Uterus (tissue), 4 donors: ENCODE results near the gene LCP2. TPM values are rescaled to one million over a fixed set of nuclear protein-coding genes. Genes with fewer than 3 reads are reported as not detected.

Experiments
- DNase-seq, 2 donors: peaks; one replicate each; pipeline ENCODE4 v3.0.0-alpha.2; 2019 to 2020
- H3K27ac ChIP-seq, 2 donors: fragments of 200-600 bp; sonication (generic); 1 replicate in 1 of 2; 2 replicates in 1 of 2; pipeline ENCODE4 v1.5.1; 2016 to 2018
- H3K27me3 ChIP-seq, 2 donors: fragments of 200-600 bp; sonication (generic); one replicate each; pipeline ENCODE4 v1.5.1; 2018 to 2019; ENCODE audit warnings: control low read depth in 1 of 2
- H3K36me3 ChIP-seq, 2 donors: fragments of 200-600 bp; sonication (generic); one replicate each; pipeline ENCODE4 v1.5.1; 2019; ENCODE audit warnings: control low read depth in 1 of 2
- H3K4me1 ChIP-seq, 2 donors: fragments of 200-600 bp; sonication (generic); one replicate each; pipeline ENCODE4 v1.5.1; 2018 to 2019; ENCODE audit warnings: control low read depth in 1 of 2
- H3K4me3 ChIP-seq, 2 donors: fragments of 200-600 bp; sonication (generic); 1 replicate in 1 of 2; 2 replicates in 1 of 2; pipeline ENCODE4 v1.5.1; 2018 to 2019; ENCODE audit warnings: mild to moderate bottlenecking in 1 of 2
- H3K9me3 ChIP-seq, 2 donors: fragments of 200-600 bp; sonication (generic); one replicate each; pipeline ENCODE4 v1.5.1; 2019; ENCODE audit warnings: control low read depth in 1 of 2
- POLR2A ChIP-seq, 2 donors: fragments of 450-650 bp; IDR thresholded peaks; one replicate each; pipeline ENCODE4 v1.6.1; 2016; ENCODE audit warnings: antibody characterized with exemption in 2 of 2, mild to moderate bottlenecking in 1 of 2, moderate library complexity in 1 of 2
- intact Hi-C: fragments of 100-400 bp; cut with DNase I; formaldehyde crosslinking; loops from one replicate; pipeline ENCODE4 v1.15.1; 2023; ENCODE audit warnings: low total_unique reads
- total RNA-seq, 4 donors: library from RNA; depleted of rRNA in 3 of 4; stranded (reverse); fragments of >200 nt in 3 of 4; gene quantifications; one replicate each; pipeline versions ENCODE4 v1.1.0 to v1.2.4, GENCODE V29; 2014 to 2023
- TF ChIP-seq, protein P1 (sequence below), 4 experiments: fragments of 200-600 bp in 2 of 4; fragments of 450-650 bp in 2 of 4; sonication (generic) in 2 of 4; IDR thresholded peaks; one replicate each; pipeline ENCODE4 v1.5.1; 2016 to 2019; ENCODE audit warnings: antibody characterized with exemption in 4 of 4, mild to moderate bottlenecking in 2 of 4, moderate library complexity in 1 of 4
- donor health status: DM: yes; HTN: yes; CAD: no.

The LCP2 gene
- total RNA-seq, 4 donors from 2014 or later: 1.3 to 19.1 (median 11.2) TPM

DNA sequence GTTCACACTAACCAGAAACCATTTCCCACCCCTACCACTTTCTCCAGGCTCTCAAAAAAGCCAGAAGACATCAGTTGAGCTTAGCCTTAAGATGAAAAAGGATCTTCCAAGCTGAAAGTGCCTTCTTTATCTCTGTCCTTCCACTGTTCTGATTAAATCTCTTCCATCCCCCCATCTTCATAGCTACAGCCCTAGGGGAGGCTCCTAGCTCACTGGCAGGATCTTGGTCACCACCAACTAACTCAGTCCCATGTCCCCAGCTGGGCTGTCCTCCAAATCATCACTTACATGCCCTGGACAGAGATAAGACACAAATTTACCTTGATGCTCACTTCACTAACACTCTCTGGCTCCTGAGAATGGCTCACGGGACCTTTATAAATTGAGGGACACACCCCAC lies 14.3 kb downstream of the LCP2 start:
- DNase-seq: no peak
- Histone ChIP-seq H3K4me3 (no peak overlapping the region), H3K27me3 (no peaks in the 10 kb centered on the region), H3K36me3 (no peaks in the 10 kb centered on the region), H3K4me1 (peaks cover 0 to 8% of the 10 kb centered on the region in 2 donors), H3K9me3 (no peaks in the 10 kb centered on the region), H3K27ac (no peak overlapping the region)
- intact Hi-C loops: no loop called here
- no peak for TF ChIP-seq POLR2A (IDR thresholded peaks at IDR 0.05)
- TF ChIP-seq, protein P1, sequence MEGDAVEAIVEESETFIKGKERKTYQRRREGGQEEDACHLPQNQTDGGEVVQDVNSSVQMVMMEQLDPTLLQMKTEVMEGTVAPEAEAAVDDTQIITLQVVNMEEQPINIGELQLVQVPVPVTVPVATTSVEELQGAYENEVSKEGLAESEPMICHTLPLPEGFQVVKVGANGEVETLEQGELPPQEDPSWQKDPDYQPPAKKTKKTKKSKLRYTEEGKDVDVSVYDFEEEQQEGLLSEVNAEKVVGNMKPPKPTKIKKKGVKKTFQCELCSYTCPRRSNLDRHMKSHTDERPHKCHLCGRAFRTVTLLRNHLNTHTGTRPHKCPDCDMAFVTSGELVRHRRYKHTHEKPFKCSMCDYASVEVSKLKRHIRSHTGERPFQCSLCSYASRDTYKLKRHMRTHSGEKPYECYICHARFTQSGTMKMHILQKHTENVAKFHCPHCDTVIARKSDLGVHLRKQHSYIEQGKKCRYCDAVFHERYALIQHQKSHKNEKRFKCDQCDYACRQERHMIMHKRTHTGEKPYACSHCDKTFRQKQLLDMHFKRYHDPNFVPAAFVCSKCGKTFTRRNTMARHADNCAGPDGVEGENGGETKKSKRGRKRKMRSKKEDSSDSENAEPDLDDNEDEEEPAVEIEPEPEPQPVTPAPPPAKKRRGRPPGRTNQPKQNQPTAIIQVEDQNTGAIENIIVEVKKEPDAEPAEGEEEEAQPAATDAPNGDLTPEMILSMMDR (IDR thresholded peaks at IDR 0.05): no peak

DNA sequence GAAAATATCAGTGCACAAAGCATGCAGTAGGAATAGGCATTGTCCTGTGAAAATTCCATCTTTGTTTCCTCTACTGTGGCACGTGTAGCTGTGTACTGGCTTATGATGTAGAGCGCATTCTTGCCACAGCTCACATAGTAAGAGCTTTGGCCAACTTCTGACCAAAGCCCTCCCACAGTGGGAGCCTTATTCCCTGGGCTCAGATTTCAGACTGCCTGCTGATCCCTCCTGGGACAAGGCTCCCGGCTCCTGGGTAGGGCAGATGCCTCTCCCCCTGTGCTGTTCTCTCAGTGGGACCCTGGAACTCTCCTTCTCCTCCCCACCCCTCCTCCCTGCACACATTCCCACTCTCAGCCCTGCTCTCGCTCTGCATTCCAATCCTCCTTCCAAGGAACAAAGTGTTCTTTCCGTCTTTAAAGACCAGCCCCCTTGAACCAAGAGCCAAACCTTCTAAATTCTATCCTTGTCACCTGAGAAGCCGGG lies 17.5 kb downstream of the LCP2 start:
- Histone ChIP-seq H3K4me3 (no peak overlapping the region), H3K27me3 (no peaks in the 10 kb centered on the region), H3K4me1 (peaks cover 0 to 3% of the 10 kb centered on the region in 2 donors), H3K9me3 (no peaks in the 10 kb centered on the region), H3K36me3 (no peaks in the 10 kb centered on the region), H3K27ac (peak overlapping the region; percentile 75 to 80)
- peak; percentile 69 to 81 for DNase-seq
- intact Hi-C loops: no loop called here
- TF ChIP-seq, protein P1 (IDR thresholded peaks at IDR 0.05): no peak
- no peak for TF ChIP-seq POLR2A (IDR thresholded peaks at IDR 0.05)

DNA sequence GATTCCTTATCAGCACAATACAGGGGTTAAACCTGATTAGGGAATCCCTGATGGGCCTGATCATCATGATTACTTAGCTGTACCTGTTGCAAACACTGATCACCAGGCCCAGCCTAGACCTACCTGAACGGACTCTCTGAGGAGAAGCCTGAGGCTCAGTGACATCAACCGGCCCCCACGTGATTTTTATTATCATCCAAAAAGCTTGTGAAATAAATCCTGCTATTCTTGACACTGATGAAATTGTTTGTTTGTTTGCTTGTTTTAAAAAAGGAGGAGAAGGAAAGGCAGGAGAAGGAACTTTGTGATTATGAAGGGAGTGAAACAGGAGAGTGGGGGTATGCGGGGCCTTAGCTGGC lies 18.1 kb downstream of the LCP2 start:
- Histone ChIP-seq H3K4me3 (no peak overlapping the region), H3K27me3 (no peaks in the 10 kb centered on the region), H3K36me3 (no peaks in the 10 kb centered on the region), H3K9me3 (no peaks in the 10 kb centered on the region), H3K27ac (peak overlapping the region; percentile 75 to 80), H3K4me1 (peaks cover 0 to 3% of the 10 kb centered on the region in 2 donors)
- no peak for DNase-seq
- TF ChIP-seq, protein P1 (IDR thresholded peaks at IDR 0.05): no peak
- TF ChIP-seq POLR2A (IDR thresholded peaks at IDR 0.05): no peak
- intact Hi-C loops: no loop called here

DNA sequence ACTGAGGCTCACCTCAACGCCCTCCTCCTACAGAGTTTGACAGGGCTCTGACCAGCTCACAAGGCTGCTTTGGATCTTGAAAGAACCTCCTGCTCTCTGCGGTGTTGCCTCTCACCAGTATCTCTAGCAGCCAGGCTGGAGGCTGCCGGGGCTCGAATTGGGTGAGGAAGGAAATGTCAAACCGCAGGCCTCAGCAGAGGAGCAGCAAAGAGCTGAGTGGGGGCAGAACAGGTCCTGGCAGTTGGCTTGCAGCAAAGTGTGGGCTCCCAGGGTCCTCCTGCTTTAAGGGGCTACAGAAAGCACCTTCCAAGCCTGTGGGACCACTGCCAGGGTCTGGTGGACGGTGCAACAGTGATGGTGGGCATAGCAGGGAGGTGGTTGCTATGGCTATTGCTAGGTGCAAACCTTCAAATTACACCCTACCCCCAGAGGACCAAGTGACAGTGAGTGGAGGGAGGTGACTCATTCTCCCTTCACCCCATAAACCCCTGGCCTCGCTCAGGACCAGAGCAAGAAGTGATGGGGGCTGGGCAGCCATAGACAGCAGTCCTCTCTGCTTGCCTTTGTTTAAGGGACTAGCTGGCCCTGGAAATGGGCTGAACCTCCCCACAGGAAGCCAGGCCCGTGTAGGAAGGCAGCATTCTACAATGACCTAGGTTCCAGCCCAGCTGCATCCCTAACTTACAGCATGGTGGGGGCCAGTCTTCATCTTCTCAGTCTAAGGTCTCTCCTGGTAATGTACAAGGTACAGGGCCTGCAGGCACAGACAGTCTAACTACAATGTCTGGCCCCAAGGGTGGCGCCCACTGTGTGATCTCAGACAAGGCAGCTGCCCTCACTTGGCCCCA lies 18.7 kb downstream of the LCP2 start:
- DNase-seq: no peak
- Histone ChIP-seq H3K27ac (peak overlapping the region; percentile 75 to 80), H3K4me1 (peaks cover 0 to 3% of the 10 kb centered on the region in 2 donors), H3K27me3 (no peaks in the 10 kb centered on the region), H3K9me3 (no peaks in the 10 kb centered on the region), H3K36me3 (no peaks in the 10 kb centered on the region), H3K4me3 (no peak overlapping the region)
- intact Hi-C loops: no loop called here
- TF ChIP-seq, protein P1 (IDR thresholded peaks at IDR 0.05): no peak

DNA sequence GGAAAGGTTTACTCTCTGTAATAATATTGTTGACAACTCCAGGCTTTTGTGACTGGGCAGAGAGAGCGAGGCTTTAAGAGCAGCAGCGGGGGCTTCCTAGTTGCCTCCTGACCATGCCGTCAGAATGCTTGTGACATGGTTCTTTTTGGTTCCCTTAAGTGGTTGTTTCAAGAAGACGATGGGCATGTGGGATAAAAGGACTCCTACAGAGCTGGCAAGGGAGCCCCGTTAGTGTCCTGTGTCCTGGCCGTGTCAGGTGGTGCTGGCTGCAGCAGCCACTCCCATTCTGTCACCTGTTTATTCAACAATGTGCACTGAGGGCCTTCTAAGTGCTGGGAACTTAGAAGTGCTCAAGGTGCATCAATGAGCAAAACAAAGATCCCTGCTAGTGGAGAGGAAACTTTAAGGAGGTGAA lies 19.7 kb downstream of the LCP2 start:
- H3K36me3 ChIP-seq: no peaks in the 10 kb centered on the region
- H3K27me3 ChIP-seq: no peaks in the 10 kb centered on the region
- no peaks in the 10 kb centered on the region for H3K9me3 ChIP-seq
- H3K27ac ChIP-seq: no peak overlapping the region
- DNase-seq: no peak
- intact Hi-C loops: no loop called here
- TF ChIP-seq, protein P1 (IDR thresholded peaks at IDR 0.05): no peak
- no peak for TF ChIP-seq POLR2A (IDR thresholded peaks at IDR 0.05)
- no peak overlapping the region for H3K4me3 ChIP-seq
- peaks cover 0 to 3% of the 10 kb centered on the region in 2 donors for H3K4me1 ChIP-seq
